Measurements from ENCODE around the gene MMS19.

The MMS19 gene, protein sequence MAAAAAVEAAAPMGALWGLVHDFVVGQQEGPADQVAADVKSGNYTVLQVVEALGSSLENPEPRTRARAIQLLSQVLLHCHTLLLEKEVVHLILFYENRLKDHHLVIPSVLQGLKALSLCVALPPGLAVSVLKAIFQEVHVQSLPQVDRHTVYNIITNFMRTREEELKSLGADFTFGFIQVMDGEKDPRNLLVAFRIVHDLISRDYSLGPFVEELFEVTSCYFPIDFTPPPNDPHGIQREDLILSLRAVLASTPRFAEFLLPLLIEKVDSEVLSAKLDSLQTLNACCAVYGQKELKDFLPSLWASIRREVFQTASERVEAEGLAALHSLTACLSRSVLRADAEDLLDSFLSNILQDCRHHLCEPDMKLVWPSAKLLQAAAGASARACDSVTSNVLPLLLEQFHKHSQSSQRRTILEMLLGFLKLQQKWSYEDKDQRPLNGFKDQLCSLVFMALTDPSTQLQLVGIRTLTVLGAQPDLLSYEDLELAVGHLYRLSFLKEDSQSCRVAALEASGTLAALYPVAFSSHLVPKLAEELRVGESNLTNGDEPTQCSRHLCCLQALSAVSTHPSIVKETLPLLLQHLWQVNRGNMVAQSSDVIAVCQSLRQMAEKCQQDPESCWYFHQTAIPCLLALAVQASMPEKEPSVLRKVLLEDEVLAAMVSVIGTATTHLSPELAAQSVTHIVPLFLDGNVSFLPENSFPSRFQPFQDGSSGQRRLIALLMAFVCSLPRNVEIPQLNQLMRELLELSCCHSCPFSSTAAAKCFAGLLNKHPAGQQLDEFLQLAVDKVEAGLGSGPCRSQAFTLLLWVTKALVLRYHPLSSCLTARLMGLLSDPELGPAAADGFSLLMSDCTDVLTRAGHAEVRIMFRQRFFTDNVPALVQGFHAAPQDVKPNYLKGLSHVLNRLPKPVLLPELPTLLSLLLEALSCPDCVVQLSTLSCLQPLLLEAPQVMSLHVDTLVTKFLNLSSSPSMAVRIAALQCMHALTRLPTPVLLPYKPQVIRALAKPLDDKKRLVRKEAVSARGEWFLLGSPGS

DNA sequence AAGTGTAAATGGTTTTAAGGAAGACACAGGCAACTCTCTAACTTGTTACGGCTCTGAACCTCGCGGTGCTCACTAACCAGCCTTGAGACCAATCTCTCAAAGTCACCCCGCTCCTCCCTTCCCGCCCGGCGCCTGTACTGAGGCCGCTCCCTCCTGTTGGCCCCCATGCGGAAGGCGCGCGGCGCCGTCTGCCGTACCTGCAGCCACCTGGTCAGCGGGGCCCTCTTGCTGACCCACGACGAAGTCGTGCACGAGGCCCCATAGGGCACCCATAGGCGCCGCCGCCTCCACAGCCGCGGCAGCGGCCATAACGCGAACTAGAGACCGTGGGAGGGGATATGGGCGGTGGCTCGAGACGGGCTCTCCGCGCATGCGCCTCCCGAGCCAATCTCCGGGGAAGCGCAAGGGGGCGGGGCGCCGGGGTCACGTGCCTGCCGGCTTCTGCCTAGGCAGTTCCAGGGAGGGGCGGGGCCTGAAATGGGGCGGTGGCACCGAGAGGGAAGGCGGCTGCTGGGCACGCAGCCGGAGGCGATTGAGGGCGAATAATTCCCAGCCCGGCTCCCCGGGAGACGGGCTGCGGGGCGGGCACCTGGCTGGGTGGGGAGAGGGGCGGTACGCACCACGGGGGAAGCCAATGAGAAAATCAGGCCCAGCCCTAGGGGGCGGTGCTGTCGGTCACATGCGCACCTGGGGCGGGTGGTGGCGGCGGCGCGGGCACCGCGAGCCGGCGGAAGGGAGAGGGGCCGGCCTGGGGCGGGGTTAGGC, at the start of gene MMS19:
MMS19 (minus strand) TSS at position 347 of the 765 bp plus-strand sequence; CDS start at position 309, 38 bp downstream.
- peak; percentile 87 for DNase-seq

DNA sequence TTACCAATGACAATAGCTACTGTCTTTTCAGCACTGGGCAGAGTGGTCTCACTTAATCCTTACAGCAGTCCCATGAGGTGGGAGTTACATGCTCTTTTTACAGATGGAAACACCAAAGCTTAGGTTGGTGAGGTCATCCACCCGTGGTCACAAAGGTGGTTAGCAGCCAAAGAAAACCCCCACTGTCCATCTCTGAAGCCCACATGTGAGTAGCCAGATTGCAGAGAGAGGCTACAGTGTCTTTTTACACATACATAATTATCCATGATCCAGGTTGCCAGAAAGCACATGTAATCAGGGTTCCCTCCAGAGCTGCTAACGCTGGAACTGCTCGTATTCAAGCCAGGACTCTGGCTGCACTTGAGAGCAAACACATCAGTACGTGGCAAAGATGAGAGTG, 49.7 kb upstream of the MMS19 start:
- no peak for DNase-seq

DNA sequence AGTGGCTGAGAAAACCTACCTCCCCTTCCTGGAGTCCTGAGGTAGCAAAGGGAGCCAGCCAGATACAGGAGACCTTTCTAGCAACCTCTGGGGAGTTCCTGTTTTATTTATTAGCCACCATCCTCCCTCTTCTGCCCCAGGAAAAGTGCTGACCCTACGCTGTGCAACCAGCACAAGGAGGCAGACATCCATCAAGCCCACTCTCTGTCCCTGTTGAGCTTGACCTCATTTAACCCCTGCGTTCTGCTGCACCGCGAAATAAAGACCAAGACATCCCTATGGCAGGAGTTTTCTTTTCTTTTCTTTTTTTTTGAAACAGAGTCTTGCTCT, 49.0 kb upstream of the MMS19 start:
- DNase-seq = no peak

DNA sequence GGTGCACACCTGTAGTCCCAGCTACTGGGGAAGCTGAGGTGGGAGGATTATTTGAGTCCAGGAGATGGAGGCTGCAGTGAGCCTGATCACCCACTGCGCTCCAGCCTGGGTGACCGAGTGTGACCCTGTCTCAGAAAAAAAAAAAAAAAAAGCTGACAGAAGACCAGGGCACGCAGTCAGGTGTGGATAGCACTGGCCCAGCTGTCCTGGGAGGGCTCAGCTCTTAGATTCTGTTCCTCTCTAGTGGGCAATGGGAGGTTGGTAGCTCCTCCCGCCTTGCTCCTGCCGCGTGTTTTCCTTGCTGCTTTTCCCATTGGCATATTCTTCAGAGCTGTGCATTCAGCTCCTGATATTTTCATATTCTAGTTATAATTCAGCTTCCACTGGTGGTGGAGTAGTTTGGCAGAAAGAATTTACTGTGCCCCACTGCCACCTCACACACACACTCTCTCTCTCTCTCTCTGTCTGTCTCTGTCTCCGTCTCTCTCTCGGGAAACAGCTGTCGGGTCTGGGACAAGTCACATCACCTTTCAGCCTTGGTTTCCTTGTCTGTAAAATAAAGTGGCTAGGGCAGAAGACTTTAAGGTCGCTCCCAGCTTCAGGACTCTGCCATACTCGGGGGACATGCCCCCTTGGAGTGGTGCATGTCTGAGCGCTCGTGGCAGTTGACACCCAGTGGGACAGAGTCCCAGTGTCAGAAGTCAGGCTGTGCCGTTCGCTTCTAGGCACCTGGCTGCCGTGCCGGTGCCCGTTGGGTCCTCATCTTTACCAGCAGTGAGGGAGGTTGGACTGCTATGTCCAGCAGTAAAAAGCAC, 48.4 kb upstream of the MMS19 start:
- no peak for DNase-seq

DNA sequence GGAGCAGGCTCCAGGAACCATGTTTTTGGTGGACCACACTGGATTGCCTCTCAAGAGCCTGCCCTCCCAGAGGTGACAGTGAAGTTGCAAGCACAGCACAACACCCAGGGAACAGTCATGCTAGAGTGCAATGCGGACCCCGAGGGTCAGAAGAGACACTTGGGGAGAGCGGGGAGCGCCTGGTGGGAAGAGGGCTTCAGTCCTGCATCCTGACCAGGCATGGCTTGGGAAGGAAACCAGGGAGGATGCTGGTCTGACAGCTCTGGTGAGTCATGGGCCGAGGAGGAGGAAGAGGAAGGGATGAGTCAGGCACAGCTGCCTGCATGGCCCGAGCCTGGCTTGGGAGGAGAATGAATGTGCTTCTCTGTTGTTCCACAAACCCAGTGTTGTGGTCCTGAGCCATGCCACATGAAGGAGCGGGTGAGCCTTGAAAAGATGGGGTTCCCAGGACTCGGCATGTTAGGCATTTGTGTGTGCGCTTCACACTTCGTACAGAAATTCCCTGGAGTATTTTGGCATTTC, 44.9 kb upstream of the MMS19 start:
- DNase-seq = no peak

DNA sequence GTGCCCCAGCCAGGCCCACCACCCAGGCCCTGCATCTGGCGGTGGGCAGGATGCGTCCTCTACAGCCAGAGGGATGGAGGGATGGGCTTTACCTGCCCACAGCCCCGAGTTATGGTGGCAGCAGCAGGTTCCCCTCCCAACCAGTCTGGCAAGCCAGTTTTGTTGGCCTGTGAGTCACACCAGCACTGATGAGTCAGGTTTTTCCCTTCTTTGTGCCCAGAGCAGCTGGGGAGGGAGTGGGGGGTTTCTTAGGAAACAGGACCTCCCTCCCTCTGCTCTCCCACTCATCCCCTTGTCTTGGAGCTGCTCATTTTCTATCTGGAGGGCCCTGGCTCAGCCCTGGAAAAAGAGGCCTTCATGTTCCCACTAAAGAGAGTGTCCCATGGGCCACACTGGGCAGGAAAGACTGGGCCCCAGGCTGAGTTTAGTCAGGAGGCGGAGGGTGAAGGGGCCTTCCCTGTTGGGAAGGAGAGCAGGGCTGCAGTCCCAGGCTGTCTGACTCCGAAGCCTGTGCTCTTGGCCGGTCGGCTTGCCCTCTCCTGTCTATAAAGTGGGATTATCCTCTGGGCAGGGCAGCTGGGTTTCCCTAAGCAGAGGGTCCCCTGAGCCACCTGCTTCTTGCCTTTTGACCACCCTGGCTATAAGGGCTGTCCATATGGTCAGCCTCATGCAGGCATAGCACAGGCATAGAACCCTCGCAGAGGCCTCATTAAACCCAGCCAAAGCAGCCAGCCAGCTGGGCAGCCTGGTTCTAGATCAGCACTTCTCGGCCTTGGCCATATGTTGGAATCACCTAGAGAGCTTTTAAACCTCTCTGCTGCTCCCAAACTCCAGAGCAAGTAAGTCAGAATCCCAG, 44.2 kb upstream of the MMS19 start:
- DNase-seq = no peak

DNA sequence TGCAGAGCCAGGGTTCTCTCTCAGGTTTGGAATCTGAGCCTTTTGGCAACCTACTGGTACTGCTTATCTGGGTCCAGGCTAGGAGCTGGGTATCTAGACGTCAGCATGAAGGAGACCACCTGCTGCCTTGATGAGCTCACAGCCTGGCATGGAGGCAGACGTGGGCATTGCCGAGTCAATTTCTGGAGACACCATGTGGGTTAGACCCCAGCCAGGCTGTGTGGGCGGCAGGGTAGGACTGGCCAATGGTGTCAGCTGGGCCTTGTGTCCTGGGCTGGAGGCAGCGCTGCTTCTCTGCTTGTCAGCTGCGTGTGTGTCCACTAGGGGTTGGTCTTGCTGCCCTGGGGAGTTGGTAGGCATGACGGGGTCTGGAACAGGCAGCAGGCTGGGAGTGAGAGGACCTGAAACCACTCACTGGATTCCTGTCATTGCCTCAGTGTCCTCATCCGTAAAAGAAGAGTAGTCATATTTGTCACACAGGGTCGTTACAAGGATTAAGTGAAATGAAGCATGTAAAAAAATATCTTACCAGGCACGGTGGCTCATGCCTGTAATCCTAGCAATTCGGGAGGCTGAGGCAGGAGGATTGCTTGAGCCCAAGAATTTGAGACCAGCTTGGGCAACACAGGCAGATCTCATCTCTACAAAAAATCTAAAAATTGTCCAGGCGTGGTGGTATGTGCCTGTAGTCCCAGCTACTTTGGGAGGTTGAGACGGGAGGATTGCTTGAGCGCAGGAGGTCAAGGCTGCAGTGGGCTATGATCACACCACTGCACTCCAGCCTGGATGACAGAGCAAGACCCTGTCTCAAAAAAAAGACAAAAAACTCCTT, 42.7 kb upstream of the MMS19 start:
- DNase-seq = no peak

DNA sequence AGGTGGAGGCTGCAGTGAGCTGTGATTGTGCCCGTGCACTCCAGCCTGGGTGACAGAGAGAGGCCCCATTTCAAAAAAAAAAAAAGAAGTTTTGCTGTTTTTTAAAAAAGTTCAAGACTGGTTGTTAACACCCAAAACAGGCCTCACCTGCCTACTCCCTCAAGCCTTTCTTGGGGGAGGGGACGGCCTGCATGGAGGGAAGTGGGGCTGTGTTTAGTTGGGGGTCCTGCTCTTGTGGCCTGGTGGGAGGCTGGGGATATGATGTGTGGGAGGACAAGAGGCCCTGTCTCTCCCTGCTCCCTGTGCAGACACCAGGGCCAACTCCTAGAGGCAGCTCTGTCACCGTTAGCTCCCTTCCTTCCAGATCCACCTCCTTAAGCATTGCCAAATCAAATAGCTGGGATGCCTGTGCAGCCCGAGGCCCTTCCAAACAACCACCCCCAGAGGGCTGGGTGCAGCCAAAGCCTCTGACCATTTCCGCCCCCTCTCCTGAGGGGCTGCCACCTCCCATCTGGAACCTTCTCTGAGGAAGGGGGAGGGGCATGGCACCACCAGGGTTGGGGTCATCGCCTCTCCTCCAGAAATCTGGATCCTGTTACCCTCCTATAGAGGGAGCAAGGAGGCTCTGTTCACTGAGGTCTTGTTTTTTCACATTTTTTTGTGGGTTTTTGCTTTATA, 41.4 kb upstream of the MMS19 start:
- no peak for DNase-seq

DNA sequence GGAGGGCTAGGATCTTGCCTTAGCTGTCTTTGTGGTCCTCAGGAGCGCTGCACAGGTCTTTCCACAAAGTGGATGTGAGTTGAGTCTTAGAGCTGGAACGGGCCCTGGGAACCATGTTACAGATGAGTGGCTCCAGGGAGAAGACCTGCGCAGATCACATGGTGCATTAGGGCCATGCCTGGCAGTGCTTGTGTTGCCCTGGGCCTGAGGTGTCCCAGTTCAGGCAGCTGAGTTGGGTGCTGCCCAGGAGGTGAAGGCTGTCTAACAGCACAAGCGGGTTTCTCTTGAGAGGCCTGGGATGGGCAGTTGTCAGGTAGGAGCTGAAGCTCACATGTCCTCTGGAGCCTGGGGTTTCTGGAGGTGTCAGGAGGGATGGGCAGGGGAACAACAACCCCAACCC, 40.6 kb upstream of the MMS19 start:
- DNase-seq = no peak

DNA sequence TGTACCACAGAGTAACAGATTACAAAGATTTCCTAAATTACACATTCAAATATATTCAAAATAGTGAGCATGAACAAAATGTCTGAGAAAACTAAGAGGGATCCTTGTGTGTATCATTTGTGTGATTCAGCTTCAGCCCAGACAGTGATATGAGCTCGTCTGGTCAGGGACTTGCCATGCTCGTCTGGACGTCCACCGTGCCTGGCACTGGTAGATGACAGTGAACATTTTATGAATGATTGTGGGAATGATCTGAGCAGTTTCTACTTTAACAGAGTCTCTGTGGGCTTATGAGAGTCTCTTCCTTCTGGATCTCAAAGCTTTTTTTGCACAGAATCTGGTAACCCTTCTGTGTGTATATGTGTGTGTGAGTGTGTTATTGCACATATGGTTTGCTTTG, 40.2 kb upstream of the MMS19 start:
- DNase-seq = no peak

DNA sequence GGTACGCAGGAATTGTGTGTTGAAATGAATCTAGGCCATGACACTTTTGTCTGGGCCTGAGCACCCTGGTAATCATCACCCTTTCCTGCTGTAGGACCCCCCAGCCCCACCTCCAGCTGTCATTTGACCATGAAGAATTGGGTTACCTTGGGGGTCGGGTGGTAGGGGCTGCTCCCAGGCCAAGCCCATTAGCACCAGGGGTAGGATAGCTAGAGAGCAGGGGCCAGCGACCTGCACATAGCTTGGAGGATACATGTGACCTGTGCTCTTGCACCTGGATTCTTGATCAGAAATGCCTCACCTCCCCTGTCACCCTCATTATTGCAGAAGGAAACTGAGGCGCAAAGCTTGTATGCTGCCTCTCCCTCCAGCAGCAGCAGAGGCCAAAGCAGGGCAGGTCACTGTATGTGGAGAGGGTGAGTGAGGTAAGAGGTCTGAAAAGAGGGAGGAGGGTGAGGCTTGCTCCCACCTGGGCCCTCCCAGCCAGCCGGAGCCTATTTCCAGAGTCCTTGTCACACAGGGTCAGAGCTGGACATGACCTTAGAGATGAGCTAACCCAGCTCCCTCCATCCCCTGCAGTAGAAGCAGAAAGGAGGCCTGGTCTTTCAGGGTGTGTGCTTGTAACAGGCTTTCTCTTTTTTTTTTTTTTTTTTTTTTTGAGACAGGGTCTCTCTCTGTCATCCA, 39.1 kb upstream of the MMS19 start:
- DNase-seq = no peak

DNA sequence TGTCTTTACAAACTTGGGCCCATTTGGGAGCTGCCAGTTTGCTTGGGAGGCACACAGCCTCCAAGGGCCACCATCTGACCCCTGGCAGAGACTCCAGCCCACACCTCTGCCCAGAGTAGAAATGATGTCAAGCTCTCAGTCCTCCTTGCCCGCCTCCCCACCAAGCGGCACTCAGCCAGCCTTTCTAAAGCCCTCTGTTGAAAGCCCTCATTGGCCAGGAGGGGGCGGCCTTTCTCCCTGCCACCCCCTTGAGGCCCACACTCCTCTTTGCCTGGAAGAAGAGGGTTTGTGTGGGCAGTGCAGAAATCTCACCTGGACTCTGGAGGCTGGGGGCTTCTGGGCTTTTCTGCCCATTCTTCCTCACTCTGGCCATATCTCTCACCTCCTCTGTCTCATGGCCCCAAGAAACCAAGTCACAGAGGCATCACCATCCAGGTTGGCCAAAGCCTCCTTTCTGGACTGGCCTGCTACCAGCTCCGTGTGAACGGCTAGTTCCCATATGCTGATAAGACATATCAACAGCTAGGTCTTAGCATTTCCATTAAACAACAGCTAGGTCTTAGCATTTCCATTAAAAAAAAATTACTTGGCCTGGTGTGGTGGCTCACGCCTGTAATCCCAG, 36.6 kb upstream of the MMS19 start:
- DNase-seq = no peak

DNA sequence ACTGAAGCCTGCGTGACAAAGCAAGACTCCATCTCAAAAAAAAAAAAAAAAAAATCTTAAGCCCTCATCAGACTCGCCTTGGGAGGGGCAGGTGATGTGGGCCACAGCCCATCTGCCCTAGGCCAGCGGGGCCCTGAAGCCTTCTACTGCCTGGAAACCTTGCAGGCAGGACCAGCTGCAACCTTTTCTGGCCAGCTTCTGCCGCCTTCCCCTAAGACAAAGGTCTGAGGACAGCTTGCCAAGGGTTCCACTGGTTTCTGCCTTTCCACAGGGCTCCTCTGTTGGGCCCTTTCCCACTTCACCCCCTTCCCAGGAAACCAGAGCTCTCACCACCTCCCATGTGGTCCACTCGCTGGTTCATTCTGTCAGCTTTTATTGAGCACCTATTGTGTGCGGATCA, 35.7 kb upstream of the MMS19 start:
- no peak for DNase-seq

DNA sequence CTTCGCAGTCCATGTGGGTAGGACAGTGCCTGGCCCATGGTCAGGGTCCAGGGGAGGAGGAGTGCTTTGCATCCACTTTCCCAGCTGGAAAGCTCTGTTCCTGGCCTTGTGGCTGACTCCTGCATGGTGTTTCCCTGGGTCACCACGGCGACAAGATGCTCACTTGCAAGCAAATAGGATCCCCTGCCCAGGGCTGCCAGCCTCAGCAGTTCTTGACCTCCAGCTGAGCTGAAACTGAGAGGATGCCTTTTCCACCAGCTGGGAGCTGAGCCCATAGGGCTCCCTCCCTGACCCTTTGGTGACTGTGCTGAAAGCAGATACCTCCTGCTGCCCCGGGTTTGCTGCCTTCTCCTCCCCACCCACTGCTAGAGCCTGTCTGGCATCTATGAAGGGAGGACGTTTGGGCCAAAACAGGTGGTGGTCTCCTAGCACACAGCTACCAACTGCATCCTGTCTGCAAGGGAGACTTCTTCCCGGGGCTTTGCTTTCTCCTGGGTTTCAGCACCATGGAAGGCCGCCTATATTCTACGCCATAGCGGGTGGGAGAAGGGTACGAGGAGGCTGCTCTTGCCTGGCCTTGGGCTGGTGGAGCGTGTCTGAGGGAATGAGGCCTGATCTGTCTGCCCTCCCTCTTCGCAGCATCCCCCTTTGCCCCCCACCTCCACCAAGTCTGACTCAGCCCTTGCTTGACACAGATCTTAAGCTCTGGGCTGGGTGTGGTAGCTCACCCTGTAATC, 34.9 kb upstream of the MMS19 start:
- DNase-seq = no peak

DNA sequence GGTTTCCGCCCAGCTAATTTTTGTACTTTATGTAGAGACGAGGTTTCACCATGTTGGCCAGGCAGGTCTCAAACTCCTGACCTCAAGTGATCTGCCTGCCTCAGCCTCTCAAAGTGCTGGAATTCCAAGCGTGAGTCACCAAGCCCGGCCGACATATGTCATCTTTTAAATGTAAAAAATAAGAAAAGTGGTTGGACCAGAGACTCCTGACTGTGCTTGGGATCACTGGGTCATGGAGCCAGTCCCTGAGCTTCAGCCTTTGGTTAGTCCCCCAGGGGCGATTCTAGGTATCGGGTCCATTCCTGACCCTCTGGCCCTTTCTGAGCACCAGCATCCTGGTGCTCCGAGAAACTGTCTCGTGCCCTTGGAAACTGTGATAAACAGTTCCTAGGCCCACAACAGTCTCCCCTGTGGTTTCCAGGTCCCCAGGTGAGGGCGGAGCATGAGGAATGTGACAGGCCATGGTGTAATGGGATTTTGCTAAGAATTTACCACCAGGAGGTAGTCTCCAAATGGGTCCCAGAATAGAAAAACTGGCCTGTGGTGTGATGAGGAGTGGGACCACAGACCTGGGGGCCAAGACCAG, 33.3 kb upstream of the MMS19 start:
- no peak for DNase-seq

DNA sequence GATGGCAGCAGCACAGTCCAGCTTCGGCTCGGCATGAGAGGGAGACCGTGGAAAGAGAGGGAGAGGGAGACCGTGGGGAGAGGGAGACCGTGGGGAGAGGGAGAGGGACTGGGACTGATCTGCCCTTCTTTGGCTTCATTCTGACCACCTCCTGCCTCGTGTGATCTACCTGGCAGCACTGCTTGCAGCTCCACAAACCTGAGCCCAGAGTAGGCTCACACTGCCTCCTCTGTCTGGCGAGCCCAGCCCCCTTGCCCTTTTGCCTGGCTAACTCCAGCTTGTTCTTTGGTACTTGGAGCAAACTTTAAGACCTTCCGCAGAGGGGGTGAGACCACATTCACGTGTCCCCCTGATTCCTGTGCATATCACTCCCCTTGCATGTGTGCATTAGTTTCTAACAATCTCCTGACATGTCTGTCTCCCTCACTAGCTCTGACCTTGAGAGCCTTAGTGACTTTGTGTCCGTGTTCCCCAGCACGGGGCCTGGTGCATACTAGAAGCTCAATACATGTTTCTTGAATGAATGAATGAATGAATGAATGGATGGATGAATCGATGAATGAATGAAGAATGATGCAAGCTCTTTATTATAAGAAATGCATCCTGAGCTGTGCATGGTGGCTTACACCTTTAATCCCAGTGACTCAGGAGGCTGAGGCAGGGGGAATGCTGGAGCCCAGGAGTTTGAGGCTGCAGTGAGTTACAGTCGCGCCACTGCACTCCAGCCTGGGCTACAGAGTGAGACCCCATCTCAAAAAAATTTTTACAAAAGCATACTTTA, 31.7 kb upstream of the MMS19 start:
- no peak for DNase-seq
